ENCODE measurements around the gene FOXA1.

FOXA1 gene

GRCh38 chr14:37589715-37590427 is 5.2 kb downstream of the FOXA1 start:
- DNase-seq (ENCODE audit: low spot score), result no peak

- DNase-seq (ENCODE audit: low spot score), result no peak
Observed at GRCh38 chr14:37588956-37589714, 5.9 kb downstream of the FOXA1 start.

- DNase-seq (ENCODE audit: low spot score), result no peak
Observed at GRCh38 chr14:37588667-37588955, 6.4 kb downstream of the FOXA1 start.

GRCh38 chr14:37587881-37588666 is 7.0 kb downstream of the FOXA1 start:
- DNase-seq (ENCODE audit: low spot score), result peak; percentile 80

GRCh38 chr14:37587131-37587803 is 7.8 kb downstream of the FOXA1 start:
- no peak for DNase-seq (ENCODE audit: low spot score)

- no peak for DNase-seq (ENCODE audit: low spot score)
Observed at GRCh38 chr14:37586797-37587130, 8.3 kb downstream of the FOXA1 start.

GRCh38 chr14:37585971-37586796 is 8.9 kb downstream of the FOXA1 start:
- no peak for DNase-seq (ENCODE audit: low spot score)

- peak; percentile 63 for DNase-seq (ENCODE audit: low spot score)
Observed at GRCh38 chr14:37585101-37585511, 9.9 kb downstream of the FOXA1 start.

- DNase-seq (ENCODE audit: low spot score), result peak; percentile 63
Observed at GRCh38 chr14:37584211-37585100, 10.6 kb downstream of the FOXA1 start.

GRCh38 chr14:37583358-37584210 is 11.5 kb downstream of the FOXA1 start:
- peak; percentile 80 for DNase-seq (ENCODE audit: low spot score)

GRCh38 chr14:37580146-37580545 is 14.9 kb downstream of the FOXA1 start:
- no peak for DNase-seq (ENCODE audit: low spot score)

- peak; percentile 80 for DNase-seq (ENCODE audit: low spot score)
Observed at GRCh38 chr14:37579274-37579673, 15.8 kb downstream of the FOXA1 start.

- DNase-seq (ENCODE audit: low spot score), result no peak
Observed at GRCh38 chr14:37573356-37573755, 21.7 kb downstream of the FOXA1 start.

GRCh38 chr14:37571391-37571790 is 23.7 kb downstream of the FOXA1 start:
- DNase-seq (ENCODE audit: low spot score), result no peak

GRCh38 chr14:37569729-37570128 is 25.3 kb downstream of the FOXA1 start:
- DNase-seq (ENCODE audit: low spot score), result no peak

GRCh38 chr14:37566811-37567371 is 28.2 kb downstream of the FOXA1 start:
- DNase-seq (ENCODE audit: low spot score), result no peak

- DNase-seq (ENCODE audit: low spot score), result no peak
Observed at GRCh38 chr14:37565550-37565949, 29.5 kb downstream of the FOXA1 start.

GRCh38 chr14:37563189-37563588 is 31.9 kb downstream of the FOXA1 start:
- DNase-seq (ENCODE audit: low spot score), result no peak

GRCh38 chr14:37559386-37559785 is 35.7 kb downstream of the FOXA1 start:
- DNase-seq (ENCODE audit: low spot score), result no peak

Data from ecto neural progenitor cell (in vitro differentiated cells).